Kidney glomerular epithelial cell (primary cell): ENCODE data around the gene MRPS12.

Experiments used
- DNase-seq: peaks from one replicate; lab custom pipeline; 2025; lab: John Stamatoyannopoulos, UW

The MRPS12 gene

GRCh38 chr19:38975214-38975860 lies 44.6 kb downstream of the MRPS12 start, which contains the start of gene FBXO17:
FBXO17 (minus strand) TSS chr19:38975742; CDS start chr19:38950319, 25,423 bp downstream.
- DNase-seq, result peak; percentile 54

DNA sequence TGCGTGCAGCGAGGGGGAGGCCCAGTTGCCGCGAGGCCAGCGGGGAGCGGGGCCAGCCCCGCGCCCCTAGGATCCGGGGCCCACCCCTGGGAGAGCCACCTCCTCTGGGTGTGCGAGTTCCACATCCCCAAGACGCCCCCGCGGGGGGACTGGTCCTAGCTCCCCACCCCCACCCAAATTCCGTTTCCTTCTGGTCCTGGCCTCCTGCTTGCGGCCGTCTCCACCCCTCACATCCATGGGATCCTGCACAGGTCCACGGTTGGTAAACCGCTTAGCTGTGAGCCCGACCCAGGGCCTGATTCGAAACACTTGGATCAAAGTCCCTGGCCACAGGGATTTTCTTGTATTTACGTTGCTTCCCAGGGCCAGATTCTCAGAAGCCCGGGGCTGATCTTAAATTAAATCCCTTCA lies 45.1 kb downstream of the MRPS12 start:
- peak; percentile 61 for DNase-seq

- no peak for DNase-seq
Measured at GRCh38 chr19:38977445-38978325, 46.9 kb downstream of the MRPS12 start.

DNA sequence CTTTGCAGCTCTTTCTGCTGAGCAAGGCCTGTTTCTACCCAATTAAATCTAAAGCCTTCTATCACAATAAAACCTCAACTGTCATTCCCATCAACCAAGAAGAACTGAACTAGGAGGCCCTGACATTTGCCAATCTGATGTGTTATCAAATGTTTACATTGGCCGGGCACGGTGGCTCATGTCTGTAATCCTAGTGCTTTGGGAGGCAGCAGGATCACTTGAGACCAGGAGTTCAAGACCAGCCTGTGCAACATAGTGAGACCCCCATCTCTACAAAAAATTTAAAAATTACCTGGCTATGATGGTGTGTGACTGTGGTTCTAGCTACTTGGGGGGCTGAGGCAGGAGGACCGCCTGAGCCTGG lies 47.6 kb downstream of the MRPS12 start:
- no peak for DNase-seq

- no peak for DNase-seq
Measured at GRCh38 chr19:38979812-38980211, 49.1 kb downstream of the MRPS12 start.

DNA sequence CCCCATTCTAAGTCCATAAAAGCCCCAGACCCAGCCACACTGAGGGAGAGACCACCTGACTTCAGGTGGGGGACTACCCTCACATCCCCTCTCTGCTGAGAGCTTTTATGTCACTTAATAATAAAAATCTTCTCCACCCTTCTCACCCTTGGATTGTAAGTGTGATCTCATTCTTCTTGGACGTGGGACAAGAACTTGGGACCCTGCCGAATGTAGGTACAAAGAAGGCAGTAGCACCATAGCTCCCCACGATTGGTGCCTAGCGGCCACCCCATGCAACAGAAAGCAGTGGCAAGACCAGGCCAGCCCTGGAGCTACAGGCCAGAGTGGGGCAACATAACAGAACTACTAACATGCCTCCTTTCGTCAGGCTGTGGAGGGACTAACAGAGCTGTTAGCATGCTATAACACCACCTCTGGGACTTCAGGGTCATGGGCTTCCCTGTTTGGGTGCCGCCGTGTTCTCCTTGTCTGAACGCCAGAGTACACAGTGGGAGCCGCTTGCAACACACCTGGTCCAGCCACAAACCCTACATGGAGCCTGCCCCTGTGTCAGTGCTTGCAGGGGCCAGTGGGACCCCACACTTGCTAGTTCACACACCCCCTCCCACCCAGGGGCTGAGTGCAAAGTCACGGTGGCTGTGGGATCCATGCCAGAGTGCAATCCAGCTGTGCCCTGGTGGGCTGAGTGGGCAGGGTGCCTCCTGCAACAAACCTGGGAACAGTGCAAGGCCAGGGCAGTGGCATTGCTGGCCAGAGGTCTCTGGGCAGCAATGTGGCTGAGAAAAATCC lies 50.0 kb downstream of the MRPS12 start:
- DNase-seq, result no peak
